HG02840 (cell line): ENCODE measurements around the gene MVB12B.

Experiments
- ATAC-seq: cut with Tn5 transposase; IDR thresholded peaks from one replicate; pipeline ENCODE4 v1.9.1; 2021; ENCODE audit warnings: mild to moderate bottlenecking, moderate library complexity, moderate number of reproducible peaks; ENCODE audit not compliant: unreplicated experiment, low FRiP score

MVB12B gene

GRCh38 chr9:126420643-126421564 is 94.3 kb downstream of the MVB12B start:
- no peak for ATAC-seq

- ATAC-seq: no peak
Measured at GRCh38 chr9:126421567-126422428, 95.2 kb downstream of the MVB12B start.

- no peak for ATAC-seq
Measured at GRCh38 chr9:126423142-126423915, 96.7 kb downstream of the MVB12B start.

DNA sequence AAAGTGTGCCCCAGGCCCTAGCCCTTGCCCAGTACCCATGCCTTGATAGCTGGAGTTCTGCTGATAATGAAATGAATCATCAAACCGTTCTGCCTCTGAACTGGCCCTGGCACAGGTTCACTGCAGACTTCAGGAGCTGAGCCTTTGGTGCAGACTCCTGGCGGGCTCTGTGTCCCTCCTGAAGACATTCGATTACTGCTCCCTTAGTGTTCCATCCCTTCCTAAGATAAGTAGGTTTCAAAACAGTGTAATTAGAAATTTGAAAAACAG is 97.2 kb downstream of the MVB12B start:
- no peak for ATAC-seq

GRCh38 chr9:126424511-126424910 is 97.9 kb downstream of the MVB12B start:
- ATAC-seq: no peak

DNA sequence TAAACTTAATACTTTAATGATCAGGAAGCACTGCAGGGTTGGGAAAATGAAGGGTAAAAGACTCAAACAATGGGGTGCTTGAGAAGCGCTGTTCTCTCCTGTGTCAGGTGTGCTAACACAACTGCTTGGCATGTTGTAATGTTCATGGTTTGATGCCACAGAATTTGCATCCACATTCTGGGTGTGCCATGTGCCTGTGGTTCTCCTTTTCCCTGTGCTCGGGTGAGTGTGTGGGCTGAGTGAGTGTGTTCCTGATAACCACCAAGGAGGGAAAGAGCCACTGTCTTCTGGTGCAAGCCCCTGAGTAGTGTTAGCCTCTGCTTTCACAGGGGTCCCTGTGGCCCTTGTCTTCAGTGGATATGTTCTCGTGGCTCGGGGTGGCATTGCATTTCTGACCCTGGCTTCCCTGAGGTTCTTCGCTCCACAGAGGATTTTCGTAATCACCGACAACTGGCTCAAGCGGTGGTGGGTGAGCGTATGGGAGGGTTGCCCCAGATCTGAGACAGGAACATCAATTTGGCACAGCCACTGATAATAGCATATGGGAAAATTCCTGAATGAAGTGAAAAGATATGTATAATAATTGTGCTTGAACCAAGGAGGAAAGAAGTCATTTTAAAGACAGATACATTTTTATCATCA is 102.0 kb downstream of the MVB12B start:
- no peak for ATAC-seq

DNA sequence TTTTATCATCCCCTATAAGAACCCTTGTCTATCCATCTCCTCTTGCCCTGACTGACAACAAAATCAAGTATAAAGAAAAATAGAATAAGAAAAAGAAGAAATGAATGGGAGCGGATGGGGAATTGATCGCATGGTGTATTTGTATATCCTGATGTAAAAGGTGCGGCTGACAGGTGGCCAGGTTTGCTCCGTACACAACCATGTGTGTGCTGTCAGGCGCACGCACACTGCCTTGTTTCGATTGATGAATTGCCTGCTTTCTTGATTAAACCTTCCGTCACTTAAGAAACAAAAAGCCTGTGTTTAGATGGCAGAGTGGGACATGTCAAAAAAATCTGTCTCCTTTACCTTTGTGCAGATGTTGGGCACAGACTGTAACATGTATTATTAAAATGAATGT is 102.6 kb downstream of the MVB12B start:
- no peak for ATAC-seq

DNA sequence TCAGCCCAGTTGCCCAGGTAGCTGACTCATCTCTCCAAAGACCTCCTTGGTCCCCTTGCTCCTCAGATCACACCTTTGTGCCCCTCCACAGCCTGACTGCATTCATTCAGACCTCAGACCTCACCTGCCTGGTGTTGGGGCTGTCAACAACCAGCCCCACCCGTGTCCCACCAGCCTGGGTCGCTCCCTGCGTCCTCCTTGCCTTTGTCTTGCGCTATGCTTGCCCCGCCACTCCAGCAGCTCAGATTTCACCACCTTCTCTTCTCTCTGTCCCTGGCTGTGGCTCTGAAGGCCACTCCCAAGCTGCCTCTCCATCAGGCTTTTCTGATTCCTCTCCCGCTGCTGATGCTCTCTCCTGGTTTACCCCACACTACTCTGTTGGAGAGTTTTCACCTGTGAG is 103.5 kb downstream of the MVB12B start:
- ATAC-seq: no peak

GRCh38 chr9:126431077-126431742 is 104.6 kb downstream of the MVB12B start:
- no peak for ATAC-seq

DNA sequence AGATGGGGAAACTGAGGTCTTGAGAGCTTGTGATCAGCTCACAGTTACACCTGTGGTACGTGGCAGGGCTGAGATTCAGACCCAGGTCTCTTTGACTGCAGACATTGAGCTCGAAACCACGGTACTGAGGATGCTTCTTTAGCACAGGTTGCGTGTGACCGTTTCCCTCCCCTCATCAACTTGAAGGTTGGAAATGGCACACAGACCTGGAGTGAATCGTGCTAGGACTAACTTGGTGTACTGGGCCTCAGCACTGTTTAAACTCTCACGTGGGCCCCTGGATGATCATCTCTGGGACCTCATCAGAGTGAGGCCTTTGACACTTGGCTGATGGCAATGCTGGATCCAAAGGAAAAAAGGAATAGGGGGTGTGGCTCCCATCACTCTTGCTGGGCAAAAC is 106.0 kb downstream of the MVB12B start:
- no peak for ATAC-seq

GRCh38 chr9:126435105-126435504 is 108.5 kb downstream of the MVB12B start:
- ATAC-seq: no peak

- no peak for ATAC-seq
Measured at GRCh38 chr9:126435626-126436025, 109.0 kb downstream of the MVB12B start.

DNA sequence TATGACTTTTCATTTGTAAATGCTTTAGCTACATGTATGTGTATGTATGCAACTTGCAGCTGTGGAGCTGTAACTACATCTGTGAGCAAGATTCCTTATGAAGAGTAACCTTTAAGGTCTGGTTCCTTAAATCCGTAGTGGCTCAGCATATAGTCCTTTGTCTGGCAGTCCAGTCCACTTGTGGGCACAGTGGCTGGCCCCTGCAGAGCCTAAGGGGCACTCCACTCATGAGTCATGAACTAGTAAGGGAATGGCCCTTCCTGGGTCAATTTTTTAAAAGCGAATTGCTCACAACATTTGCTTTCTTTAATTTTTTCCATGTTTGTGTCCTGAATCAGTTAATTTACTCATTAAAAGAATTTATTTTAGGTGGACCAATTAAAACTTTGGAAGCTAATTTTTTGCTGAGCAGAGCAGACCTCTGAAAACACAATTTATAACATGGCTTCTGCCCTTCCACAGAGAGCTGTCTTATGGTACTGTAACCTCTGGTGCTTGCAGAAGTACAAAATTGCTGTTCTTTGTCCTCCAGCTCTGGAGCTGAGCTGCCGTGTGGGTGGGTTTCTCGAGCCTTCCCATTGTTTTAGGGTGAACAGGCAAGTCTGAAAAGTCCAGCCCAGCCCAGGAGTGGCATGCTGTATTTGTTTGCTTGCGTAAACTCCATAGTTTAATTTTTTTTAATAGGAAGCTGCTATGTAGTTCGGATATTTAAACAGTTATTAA is 110.1 kb downstream of the MVB12B start:
- ATAC-seq: no peak

GRCh38 chr9:126437268-126437666 is 110.6 kb downstream of the MVB12B start:
- no peak for ATAC-seq

- ATAC-seq: no peak
Measured at GRCh38 chr9:126437701-126438100, 111.1 kb downstream of the MVB12B start.

GRCh38 chr9:126438741-126439401 is 112.2 kb downstream of the MVB12B start:
- no peak for ATAC-seq

DNA sequence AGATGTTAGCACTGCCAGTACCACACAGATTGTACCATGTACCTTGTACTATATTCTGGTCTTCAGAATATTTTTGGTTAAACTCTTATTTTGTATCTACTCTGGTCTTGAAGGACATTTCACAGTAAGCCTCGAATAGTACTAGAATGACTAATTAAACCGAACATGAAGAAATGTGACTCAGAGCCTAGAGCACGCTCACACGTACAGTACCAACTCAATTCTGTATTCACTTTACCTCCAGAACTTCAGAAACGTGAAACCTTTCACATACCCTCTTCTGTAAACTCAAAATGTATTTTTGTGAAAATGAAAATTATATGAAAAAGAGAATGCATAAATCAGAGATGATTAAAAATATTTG is 112.8 kb downstream of the MVB12B start:
- no peak for ATAC-seq

GRCh38 chr9:126439883-126440653 is 113.4 kb downstream of the MVB12B start:
- ATAC-seq: no peak
